ENCODE measurements around the gene TRIM8.

Gene TRIM8

GRCh38 chr10:102634686-102635085, 9.6 kb upstream of the TRIM8 start:
- no peak for DNase-seq

- peak; percentile 43 for DNase-seq
Observed at GRCh38 chr10:102635377-102635776, 8.9 kb upstream of the TRIM8 start.

DNA sequence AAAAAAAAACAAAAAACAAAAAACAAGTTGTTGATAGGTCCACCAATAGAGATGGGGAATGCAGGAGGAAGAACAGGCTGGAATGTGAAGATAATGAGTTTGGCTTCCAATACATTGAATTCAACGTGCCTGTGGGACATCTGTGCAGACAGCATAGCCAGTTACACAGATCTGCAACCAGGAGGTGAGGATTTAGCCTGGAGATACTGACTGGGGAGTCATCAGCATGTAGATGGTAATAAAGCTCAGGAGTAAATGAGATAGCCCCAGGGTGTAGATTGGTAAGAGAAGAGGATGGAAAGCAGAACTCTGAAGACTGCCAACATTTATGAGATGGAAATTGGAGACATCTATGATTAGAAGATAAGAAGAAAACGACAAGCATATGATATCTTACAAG, 4.7 kb upstream of the TRIM8 start:
- no peak for DNase-seq

DNA sequence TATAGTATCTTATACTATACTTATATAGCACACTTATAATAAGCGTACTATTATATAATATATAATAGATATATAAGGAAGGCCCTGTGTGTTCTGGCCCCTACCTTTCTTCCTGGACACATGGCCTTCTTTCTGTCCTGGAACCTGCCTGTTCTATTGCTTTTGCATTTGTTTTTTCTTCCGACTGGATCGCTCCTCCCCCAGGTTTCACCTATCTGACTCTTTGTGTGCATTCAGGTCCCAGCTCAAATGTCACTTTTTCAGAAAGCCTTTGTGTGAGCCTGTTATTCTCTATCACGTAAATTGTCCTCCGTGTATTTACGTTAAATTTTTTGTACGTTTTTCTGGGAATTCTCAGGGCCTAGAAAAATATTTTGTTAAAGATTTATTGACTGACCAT, 2.9 kb upstream of the TRIM8 start:
- no peak for DNase-seq

DNA sequence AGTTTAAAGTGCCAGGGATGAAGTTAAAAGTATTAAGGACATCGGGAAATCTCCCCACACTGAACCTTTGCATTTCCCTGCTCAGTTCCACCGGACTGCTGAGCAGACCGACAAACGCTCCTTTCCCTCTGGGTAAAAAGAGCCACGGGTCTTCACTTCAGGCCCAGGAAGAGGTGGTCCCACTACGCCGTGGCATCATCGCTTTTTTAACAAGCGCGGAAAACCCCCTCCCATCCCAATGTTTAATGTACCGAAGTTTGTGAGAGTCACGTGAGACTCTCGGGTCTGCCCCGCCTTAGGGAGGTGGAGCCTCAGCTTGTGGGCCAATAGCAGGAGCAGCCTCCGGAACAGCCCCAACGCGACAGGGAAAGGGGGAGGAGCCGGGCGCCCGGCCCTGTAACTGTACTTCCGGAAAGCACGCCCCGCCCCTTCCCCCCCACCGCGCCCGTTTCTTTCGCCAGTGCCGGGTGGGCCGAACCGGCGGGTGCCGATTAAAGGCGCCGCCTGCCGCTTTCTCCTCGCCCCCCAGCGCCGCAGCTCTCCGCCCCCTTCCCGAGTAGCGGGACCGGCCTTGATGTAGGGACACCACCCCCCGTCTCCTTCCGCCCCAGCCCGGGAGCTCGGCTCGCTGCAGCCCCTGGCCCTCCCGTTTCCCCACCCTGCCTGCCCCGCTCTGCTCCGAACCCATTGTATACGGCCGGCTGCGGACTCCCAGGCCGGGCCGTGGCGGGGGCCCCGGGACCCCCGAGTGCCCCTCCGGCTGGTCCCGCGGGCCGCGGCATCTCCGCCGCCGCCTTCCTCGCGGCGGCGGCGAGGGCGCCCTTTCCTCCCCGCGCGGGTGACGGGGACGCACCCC, 2.2 kb upstream of the TRIM8 start:
- DNase-seq: peak; percentile 100

GRCh38 chr10:102642736-102643335, 1.4 kb upstream of the TRIM8 start:
- DNase-seq: peak; percentile 61

- peak; percentile 55 for DNase-seq
Observed at GRCh38 chr10:102643336-102644065, 778 bp upstream of the TRIM8 start.

- DNase-seq: peak; percentile 85
Observed at GRCh38 chr10:102644646-102645387, 538 bp downstream of the TRIM8 start.

DNA sequence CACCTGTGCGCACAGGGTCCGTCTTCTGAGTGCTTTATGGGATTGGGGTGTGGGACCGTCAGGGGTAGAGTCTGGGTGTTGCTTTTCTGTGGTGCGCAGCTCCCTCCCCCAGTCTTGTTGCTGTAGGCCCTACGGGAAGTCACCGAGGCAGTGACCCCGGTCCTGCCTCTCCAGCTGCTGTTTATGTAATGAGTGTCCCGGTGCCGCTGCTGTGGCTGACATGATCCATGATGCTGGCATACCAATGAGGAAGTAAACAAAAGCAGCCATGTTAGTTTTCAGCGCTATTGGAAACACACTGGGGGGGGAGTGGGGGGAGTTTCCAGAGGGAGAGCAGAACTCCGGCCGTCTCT, 1.1 kb downstream of the TRIM8 start:
- peak; percentile 65 for DNase-seq

GRCh38 chr10:102645741-102646609, 1.7 kb downstream of the TRIM8 start:
- DNase-seq: peak; percentile 82

DNA sequence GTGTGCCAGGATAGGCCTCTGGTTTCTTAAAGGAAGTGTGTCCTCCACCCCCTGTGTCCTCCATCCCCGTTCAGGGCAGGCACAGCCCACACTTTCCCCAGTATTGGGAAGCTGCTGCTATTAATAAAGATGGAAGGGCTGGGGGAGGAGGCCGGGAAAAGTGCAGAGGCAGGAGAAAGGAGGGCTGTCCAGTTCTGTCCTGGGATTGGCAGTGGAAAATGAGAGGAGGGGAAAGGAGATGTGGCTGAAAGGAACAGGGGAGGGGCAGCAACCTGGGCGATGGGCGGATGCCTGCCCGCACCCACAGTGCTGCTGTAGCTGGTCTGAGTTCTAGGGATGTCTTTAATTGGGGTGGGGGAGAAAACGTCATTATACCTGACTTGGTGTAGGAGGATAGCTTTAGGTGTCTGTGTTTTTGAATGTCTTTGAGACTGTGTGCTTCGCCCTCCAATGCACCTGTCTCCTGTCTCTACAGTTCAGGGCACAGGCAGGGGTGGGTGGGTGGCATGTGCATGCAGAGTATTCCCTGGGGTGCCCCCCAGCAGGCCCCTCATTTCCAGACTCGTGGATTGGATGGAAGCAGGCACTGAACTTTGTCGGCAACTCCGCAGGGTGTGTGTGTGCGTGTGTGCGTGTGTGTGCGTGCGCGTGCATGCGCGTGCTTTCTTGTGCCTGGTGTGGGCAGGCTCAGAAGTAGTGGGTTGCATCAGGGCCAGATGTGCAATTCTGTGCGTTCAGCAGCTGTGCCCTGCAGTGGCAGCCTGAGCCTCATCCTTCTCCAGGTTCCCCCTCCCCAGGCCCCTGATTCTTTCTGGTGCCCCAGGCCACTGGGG, 2.5 kb downstream of the TRIM8 start:
- DNase-seq: peak; percentile 73

DNA sequence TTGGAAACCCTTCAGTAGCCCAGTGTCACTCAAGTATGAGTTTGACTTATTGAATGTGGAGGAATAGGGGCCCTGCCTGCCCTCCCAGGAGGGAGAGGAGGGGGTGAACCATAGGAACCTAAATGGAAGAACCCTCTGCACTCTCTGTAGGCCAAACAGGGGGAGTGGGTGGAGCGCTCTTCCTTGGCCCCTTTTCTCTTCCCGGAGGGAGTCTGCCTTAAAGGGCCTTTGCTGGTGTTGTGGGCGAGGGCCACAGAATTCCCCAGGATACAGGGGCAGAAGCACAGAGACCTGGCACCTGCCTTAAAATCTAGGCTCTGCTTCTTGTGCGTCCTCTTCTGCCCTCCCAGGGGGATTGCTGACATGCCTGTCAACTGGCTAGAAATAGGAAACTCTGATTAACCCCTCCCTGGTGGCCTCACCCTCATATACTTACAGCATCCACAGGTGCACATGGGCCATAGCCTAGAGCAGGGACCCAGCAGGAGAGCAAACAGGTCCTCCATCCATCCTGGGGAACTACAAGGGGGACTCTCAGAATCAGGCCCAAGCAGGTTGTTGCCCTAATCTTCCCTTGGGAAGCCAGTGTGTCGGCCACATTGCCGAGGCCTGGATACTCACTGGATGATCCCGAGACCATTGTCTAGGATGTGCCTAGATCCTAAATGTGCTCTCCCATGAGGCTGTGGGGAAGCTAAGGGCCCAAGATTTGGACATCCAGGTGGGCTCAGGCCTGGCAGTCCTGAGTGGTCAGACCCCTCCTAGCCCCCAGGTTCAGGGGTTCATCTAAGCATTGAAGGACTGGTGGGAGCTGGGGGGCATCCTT, 3.4 kb downstream of the TRIM8 start:
- no peak for DNase-seq

DNA sequence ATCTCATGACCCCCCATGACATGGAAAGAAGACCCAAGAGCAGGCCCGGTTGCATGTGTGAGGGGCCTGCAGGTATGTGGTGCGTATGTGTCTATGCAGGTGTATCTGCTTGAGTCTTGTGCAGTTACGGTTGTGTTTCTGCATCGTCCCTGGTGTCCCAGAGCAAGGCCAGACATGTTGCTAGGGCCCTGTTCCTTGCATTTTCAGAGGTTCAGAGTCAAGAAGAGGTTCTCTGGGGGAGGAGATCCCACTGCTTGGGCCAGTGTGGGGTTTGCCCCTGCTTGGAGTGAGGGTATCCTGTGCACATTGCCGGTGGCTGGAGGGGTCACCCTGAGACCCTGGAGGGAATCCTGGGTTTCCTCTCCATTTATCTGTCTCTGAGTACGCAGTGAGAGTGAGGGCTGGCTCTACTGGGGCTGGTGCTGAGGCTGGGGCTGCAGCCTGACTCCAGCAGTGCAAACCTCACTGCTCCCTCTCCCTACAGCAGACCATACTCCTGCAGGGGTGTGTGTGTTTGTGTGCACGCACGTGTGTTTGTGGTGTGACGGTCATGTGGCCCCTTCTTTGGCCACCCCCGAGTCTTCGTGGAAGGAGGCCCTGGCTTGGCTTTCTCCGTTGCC, 4.1 kb downstream of the TRIM8 start:
- DNase-seq: no peak

- DNase-seq: peak; percentile 63
Observed at GRCh38 chr10:102648889-102649796, 4.9 kb downstream of the TRIM8 start.

- DNase-seq: no peak
Observed at GRCh38 chr10:102649797-102650654, 5.7 kb downstream of the TRIM8 start.

- DNase-seq: no peak
Observed at GRCh38 chr10:102650655-102651454, 6.6 kb downstream of the TRIM8 start.
